Glomerular visceral epithelial cell (primary cell): ENCODE results near the gene CCDC30.

Source experiments
- DNase-seq: peaks from one replicate; pipeline ENCODE4 v3.0.0-alpha.2; 2016; ENCODE audit errors: extremely low spot score

CCDC30 gene

GRCh38 chr1:42462828-42463763 lies at the start of gene CCDC30:
Gene CCDC30 (plus strand): TSS chr1:42463286. CDS start chr1:42480552, 17,266 bp downstream.
- DNase-seq: peak; percentile 98

GRCh38 chr1:42414551-42415496 lies 48.3 kb upstream of the CCDC30 start:
- DNase-seq: no peak

DNA sequence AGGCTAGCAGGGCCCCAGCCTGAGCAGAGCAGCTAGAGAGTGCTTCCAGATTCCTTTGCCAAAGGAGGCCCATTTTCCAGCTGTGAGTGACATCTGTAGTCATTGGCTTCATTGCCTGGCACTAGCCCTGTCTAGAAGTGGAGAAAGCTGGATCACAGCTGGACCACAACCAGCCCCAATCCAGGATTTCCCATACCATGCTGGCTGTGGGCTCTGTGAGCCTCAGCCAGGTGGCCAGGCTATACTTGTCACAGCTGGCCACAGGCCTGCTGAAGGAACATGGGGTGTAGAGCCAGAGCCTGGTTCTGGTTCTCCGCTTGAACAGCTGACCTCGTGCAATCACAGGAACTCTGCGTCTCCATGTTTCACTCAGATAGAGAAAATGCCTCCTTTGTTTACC lies 45.9 kb upstream of the CCDC30 start:
- no peak for DNase-seq

DNA sequence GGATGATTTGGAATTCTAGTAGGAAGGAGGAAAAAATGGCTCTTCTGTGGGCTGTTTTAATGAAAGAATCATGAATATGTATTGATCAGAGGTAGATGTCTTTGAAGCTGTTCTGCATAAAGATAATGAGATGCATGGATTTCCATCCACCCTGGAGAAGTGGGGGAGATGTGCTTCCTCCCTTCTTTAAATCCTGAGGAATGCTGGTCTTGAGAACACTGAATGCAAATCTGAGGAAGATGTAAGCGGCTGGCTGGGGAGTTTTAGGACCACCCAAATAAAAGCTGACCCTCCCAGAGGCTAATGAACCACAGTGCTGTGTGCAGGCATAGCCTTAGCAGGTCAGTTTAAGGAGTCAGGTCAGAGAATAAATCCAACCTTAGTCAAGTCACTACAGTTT lies 44.6 kb upstream of the CCDC30 start:
- DNase-seq: no peak

- peak; percentile 9 for DNase-seq
Observed at GRCh38 chr1:42419126-42419821, 43.8 kb upstream of the CCDC30 start.

- no peak for DNase-seq
Observed at GRCh38 chr1:42420121-42420520, 43.0 kb upstream of the CCDC30 start.

GRCh38 chr1:42420911-42421585 lies 42.0 kb upstream of the CCDC30 start:
- peak; percentile 96 for DNase-seq

GRCh38 chr1:42422737-42423136 lies 40.3 kb upstream of the CCDC30 start:
- DNase-seq: no peak

GRCh38 chr1:42423681-42424080 lies 39.4 kb upstream of the CCDC30 start:
- DNase-seq: no peak

GRCh38 chr1:42424201-42424600 lies 38.9 kb upstream of the CCDC30 start:
- DNase-seq: no peak

DNA sequence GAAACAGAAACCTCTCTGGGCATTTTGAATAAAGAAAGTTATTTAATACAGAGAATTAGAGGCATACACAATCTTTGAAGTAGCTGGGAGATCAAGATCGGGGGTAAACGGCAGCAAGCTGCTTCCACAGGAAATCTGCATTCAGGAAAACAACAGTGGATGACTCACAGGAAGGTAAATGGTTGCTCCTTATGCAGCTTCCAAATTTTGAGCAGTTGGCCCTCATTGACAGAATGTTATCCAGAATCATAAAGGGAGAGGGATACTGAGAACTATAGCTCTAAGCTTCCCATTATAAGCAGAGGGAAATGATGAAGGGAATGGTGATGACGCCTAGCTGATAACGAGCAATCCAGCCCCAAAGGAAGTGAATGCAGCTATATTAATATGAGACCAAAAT lies 35.8 kb upstream of the CCDC30 start:
- DNase-seq: no peak

DNA sequence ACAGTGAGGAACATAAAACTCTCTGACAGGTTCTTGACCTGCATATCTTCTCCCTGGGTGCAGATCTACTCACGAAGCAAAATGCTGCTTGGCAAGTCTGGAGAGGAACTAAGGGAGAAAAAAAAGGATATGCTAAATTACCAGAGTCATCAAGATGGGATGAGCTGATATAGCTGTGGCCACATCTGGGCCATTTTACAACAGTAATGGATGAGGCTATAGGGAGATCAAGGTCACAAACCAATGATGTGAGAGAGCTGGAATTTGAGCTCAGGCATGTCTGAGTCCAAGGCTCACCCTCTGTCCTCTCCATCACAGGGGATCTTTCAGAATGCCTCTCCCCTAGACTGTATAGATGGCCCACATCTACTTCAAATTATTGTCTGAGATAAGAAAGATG lies 33.5 kb upstream of the CCDC30 start:
- no peak for DNase-seq

DNA sequence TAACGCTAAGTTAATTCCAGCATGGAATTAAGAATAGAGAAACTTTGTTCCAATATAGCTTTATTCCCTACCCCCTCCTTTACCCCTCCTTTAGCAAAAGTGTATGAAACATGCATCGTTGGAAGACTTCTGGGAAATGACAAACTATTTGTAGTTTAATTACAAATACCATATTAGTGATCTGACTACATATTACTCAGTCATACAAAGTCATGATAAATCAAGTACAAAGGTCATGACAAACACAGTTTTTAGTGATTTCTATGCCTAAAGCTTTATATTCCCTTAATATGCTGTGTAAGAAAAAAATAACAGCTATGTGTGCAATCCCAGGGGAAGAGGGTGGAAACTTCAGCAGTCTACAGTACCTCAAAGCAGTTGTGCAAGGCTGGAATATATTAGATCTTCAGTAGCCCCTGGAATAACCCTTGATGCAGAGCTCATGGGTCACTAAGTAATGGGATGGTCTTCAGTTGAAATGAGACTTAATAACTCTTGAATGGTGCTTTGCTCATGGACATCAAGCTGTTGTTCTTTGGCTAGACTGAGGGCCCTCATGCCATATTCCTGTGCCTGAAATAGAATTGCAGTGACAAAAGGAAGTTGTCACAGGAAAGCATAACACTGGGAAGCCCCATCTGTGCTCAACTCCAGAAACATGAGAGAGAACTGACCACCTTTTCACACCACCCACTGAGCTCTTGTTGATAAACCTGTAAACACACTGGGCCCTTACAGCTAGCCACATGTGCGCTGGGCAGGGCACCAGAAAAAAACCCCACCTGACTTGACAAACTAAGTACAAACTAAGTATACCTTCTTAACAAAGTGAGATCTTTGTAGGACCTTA lies 32.6 kb upstream of the CCDC30 start:
- DNase-seq: no peak

DNA sequence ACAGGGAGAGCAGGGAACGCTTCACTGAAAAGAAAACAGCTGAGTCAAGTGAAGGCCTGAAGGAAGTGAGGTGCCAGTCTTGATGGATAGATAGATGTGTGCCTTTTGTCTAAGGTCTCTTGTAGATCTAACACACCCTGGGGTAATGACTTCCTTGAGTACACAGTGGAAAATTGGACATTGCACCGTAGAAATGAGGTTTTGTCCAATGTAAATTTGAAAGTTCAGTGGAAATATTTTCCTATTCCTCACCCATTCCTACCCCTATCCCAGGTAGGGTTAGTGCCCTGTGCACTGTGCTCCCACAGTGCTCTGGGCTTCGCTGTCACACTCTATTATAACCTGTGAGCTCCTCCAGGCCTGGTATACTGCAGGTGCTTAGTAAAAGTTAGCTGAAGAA lies 31.6 kb upstream of the CCDC30 start:
- no peak for DNase-seq

DNA sequence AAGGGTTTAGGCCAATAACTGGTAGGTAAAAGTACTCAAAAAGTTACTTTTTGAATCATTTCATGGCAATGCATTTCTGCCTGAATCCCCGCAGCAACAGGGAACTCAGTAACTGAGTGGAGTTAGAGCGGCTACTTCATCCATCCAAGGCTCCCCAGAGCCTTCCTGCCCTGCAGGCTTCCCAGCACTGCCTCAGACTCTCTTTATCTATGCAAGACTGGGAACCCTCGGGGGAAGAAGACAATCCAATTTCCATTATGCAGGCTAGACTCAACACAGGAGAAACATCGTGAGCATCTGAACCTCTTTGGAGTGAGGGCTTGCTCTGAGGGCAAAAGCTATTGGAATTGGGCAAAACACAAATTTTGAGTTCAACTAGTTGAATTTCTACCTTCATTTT lies 30.4 kb upstream of the CCDC30 start:
- DNase-seq: no peak

GRCh38 chr1:42433369-42433768 lies 29.7 kb upstream of the CCDC30 start:
- no peak for DNase-seq

- DNase-seq: no peak
Observed at GRCh38 chr1:42434340-42434739, 28.7 kb upstream of the CCDC30 start.

- DNase-seq: peak; percentile 65
Observed at GRCh38 chr1:42439940-42440339, 23.1 kb upstream of the CCDC30 start.

- DNase-seq: no peak
Observed at GRCh38 chr1:42442662-42443061, 20.4 kb upstream of the CCDC30 start.

GRCh38 chr1:42449256-42449655 lies 13.8 kb upstream of the CCDC30 start:
- no peak for DNase-seq
